ENCODE measurements around the gene FRA10AC1. TPM values are rescaled to one million over a fixed set of nuclear protein-coding genes. Genes with fewer than 3 reads are reported as not detected.
"Not testable (repeated sequence)": the region's sequence is repeated elsewhere in the genome, so short reads cannot be mapped to it uniquely, and the experiment has no call there.

FRA10AC1 gene
- total RNA-seq, 1 experiment from 2014 or later, result 8.3 TPM

DNA sequence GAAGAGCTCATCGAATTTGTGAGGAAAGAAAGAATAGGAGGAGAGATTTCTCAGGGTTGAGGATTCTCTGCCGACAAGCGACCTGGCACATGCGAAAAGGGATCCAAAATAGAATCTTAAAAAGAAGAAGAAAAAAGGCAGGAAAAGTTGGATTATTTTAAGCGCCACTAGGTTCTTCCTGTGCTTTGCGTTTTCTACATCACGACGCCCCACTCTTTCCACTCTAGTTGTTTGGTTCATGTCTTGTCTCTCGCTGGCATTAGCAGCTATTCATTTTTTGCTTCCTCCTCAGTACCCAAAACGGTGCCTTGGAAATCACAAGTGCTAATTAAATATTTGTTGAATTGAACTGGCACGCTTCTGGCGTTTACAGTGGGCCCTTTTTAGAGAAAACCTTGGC, 674 bp upstream of the FRA10AC1 start:
- DNase-seq (ENCODE audit: low spot score), result no peak

DNA sequence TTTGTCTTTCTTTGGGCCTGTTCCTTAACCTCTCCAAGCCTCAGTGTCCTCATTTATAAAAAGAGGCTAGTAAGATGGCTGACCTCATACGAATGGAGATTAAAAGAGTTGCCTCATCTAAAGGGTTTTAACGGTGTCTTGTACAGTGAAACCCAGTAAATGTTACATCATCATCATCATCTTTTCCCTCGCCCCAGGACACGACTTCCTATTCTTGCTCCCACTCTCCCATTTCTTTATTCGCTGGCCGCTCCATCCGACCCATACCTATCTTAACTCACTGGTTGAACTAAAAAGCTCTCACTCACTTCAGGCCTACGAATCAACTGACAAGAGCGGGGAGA, 554 bp downstream of the FRA10AC1 start:
- peak; percentile 25 for DNase-seq (ENCODE audit: low spot score)

DNA sequence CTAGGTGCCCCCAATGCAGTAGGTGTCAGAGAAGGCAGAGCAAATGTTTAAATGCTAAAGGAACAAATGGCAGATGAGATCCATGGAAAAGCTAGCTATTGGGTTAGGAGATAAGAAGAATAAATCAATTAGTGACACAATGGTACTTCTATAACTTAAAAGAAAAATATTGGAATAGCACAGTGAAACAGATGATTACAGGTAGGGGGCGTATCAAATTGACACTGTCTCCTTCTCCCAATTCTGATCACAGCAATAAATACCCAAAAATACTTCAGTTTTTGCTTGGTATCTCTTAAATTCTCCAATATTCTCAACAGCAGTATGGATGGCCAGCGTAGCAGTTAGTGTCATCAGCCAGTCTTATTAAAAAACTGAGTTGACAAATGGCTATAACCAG, 5.2 kb downstream of the FRA10AC1 start:
- no peak for DNase-seq (ENCODE audit: low spot score)

DNA sequence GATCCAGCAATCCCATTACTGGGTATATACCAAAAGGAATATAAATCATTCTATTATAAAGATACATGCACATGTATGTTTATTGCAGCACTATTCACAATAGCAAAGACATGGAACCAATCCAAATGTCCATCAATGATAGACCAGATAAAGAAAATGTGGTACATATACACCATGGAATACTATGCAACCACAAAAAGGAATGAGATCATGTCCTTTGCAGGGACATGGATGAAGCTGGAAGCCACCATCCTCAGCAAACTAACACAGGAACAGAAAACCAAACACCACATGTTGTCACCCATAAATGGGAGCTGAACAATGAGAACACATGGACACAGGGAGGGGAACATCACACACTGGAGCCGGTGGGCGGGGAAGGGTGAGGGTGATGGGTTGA, 5.8 kb downstream of the FRA10AC1 start:
- DNase-seq (ENCODE audit: low spot score), result not testable (repeated sequence)

DNA sequence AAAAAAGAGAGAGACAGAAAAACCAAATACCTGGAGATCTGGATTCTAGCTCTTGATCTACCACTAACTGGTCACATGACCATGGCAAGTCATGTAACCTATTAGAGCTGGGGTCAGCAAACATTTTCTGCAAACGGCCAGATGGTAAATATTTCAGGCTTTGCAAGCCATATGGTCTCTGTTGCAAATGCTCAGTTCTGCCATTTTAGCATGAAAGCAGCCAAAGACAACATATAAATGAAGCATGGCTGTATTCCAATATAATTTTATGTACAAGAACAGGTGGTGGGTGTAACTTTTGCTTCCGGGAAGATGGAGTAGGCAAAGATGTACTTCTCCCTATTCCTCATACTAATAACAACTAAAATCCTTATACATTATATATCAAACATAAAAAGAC, 6.7 kb downstream of the FRA10AC1 start:
- no peak for DNase-seq (ENCODE audit: low spot score)

DNA sequence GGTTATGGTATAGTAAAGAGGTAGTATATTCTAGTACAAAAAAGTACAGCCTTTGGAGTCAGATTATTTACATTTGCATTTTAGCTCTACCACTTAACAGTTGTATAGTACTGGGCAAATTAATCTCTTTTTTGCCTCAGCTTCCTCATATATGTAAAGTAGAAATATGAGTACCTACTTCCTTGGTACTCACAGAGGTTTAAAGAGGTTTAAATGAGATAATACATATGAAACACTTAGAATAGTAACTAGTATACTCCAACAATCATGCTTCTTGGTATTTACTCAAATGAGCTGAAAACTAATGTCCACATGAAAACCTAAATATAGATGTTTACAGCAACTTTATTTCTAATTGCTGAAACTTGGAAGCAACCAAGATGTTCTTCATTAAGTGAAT, 14.7 kb downstream of the FRA10AC1 start:
- DNase-seq (ENCODE audit: low spot score), result no peak

DNA sequence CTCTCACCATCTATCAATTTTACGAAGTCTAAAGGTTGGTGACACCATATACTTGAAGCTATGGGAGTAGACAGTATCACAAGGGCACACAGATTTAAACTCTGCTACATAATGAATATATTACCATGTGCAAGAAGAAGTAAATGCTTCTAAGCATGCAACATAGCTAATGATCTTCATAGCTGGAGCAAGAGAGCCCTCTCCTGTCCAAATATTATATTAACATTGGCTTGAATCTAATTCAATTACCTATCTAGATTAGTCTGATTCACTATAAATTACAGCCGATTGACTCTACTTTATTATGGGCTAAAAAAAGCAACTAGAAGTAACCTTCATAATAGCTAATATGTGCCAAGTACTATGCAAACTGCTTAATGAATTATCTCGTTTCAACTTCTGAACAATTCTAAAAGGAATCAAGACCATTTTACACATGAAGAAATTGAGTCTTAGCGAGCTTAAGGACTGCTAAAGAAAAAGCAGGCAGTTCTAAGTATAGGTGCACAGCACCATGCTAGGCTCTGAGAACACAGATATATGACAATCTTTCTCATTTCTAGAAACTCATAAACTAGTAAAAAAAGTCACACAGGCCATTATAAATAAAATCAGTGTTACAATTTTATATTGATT, 21.9 kb downstream of the FRA10AC1 start:
- peak; percentile 71 for DNase-seq (ENCODE audit: low spot score)

DNA sequence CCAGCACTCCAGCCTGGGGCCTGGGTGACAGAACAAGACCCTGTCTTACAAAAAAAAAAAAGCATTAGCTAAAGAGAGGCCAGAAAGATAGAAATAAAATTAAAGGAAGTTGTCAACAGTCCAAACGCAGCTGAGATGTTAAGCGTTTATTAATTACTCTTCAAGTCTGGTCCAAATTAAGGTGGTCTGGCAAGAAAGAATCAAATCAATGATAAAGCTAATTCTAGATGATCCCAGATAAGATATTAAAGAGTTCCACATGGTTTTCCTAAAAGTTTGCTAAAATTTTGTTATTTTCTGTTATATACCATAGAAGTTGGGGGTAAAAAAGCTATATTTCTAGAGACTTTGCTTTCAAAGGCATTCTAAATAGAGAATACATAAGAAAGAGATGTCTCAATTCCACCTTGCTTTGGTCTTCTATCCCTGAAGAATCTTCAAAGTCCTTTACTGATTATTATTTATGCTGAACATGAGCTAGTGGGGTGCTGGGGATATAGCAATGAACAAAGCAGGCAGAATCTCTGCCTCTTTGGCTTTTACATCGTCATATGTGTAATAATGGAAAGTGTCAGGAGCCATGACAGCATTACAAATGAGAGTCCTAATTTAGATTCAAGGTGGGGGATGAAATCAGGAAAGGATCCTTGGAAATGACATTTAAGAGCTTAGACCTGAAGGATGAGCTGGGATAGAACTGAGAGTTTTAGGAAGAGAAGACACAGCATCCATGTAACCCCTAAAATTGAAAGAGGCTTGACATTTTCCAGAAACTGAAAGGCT, 23.4 kb downstream of the FRA10AC1 start:
- no peak for DNase-seq (ENCODE audit: low spot score)

DNA sequence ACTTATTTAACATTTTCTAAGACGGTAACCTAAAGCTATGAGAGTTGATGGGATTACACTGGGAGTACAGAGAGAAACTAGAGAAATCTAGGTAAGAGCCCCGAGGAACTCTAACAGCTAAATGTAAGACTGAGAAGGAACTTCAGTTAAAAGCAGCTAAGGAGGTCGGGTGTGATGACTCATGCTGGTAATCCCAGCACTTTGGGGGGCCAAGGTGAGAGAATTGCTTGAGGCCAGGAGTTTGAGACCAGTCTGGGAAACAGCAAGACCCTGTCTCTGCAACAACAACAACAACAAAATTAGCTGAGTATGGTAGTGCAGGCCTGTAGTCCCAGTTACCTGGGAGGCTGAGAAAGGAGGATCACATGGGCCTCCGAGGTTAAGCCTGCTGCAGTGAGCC, 24.0 kb downstream of the FRA10AC1 start:
- DNase-seq (ENCODE audit: low spot score), result no peak

DNA sequence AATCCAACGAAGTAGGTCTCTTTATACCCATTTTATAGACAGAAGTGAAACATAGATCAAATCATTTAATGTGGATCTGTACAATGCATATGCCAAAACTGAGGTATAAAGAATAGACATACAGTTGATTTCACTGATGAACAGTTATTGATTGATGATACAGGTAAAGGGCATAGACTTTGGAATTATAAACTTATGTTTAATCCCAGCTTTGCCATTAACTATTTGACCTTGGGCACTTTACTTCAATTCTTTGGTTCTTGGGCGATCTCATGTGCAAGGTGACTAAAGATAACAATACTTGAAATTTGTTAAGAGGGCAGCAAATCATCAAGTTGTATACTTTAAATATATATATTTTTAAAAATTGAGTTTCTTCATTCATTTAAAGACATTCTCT, 28.6 kb downstream of the FRA10AC1 start:
- DNase-seq (ENCODE audit: low spot score), result no peak

DNA sequence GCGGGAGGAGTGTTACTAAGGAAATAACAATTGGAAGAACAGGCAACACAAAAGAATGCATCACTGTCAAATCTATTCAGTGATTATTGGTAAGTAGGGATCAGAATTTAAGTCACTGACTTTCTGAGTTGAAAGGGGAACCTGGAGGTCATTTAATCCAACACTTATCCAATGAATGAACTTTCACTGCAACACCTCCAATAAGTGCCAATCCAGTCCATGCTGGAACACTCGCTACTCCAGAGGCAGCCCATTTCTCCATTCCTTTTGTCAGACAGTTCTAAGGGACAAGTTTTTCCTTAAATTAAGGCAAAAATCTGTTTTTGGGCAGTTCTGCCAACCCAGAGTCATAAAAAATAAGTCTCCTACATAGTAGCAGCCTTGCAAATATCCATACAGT, 29.5 kb downstream of the FRA10AC1 start:
- DNase-seq (ENCODE audit: low spot score), result no peak

DNA sequence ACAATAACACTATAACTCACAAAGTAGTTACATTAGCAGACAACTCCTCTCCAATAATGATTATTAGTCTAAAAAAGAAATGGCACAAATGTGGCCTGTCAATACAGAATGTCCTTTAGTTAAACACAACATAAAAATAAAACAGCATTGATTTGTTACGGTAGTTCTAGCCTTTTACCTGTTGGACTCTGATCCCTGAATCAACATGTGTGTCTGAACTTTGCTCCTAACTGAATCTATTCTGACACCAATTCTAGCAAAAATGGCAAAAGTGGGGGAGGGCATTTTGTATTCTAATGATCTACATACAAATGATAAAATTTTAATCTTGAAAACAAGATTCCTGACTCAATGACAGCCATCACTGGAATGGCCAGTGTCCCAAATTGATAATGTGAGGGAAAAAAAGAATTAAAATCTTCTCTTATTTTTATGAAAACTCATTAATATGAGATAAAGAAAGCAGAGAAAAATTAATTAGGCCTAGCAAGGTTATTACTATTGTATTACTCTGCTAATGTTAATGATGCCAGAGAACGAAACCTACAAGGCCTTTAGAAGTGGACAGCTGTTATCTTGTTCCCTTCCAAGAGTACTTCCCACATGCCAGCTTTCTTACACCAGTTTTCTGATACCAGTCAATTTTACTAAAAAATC, 30.2 kb downstream of the FRA10AC1 start:
- DNase-seq (ENCODE audit: low spot score), result no peak

DNA sequence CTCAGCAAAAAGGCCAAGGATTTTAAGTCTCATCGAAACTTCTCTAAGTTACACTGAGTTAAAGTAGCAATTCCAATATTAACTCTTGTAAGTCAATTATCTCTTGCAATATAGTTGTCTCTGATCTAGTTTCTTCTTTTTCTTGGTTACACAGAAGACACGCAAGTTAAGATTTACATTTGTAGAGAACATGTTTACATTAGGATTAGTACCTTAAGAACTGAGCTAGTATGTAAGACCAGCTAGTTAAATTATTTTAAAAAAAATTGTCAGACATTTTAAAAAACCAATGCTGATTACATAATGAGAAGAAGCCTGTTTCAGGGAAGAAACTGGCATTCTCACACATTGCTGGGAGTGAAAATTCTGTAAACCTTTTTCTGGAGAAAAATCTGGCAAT, 31.4 kb downstream of the FRA10AC1 start:
- DNase-seq (ENCODE audit: low spot score), result no peak

DNA sequence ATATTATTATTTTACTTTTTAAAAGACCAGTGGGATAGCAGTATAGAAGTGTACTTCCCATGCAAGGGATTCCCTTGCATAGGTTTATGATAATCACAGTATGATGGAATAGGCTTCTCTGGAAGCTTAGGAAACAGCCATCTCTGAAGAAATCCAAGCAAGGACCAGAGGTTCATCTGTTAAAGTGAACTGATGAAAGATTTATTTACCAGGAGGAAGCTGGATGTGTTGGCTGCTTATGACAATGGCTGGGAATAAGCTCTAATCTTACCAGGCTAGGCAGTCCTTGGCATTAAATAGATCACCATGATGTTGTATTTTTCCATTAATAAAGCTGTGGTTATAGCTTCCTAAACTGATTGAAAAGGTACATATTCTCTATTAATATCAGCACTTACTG, 32.0 kb downstream of the FRA10AC1 start:
- DNase-seq (ENCODE audit: low spot score), result no peak

DNA sequence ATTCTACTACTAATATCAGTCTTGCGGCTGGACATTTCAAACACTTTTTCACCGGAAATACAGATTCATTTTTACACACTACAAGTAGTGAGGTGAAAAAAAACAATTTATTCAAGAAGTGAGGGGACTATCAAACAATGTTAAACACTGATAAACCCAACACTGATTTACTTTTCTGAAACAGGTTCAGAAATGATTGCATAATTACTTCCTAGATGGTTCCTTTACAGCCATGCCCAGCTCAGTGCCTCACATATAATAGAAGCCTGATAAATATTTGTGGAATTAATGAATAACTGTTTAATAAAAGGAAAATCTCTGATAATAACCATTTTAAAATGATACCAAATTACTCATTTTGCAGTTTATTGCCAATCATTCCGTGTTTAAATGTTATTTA, 34.6 kb downstream of the FRA10AC1 start:
- no peak for DNase-seq (ENCODE audit: low spot score)

DNA sequence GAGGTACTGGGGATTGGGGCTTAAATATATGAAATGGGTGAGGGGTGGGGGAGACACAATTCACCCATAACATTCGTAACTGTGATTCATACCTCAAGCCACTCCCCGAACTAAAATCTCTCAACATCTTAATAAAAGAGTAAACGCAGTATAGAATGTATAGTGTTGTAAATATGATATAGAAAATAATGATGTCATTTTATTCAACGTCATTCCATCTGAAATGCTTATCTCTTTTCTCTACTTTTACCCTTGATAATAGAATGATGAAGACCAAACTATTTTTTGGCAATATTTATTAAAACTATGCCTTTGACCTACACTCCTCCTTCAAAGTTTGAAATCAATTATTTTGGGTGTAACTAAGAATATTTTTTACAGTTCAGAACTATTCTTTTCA, 36.4 kb downstream of the FRA10AC1 start:
- DNase-seq (ENCODE audit: low spot score), result no peak

DNA sequence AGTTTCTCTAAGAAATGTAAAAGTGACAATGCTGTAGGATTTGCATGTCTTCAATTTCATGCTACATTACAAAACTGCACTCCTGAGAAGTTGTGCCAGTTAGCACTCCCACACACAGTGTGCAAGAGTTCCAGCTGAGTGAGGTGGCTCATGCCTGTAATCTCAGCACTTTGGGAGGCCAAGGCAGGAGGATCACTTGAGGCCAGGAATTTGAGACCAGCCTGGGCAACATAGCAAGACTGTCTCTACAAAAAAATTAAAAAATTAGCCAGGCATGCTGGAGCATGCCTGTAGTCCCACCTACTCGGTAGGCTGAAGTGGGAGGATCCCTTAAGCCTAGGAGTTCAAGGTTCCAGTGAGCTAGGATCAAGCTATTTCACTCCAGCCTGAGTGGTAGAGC, 44.6 kb downstream of the FRA10AC1 start:
- no peak for DNase-seq (ENCODE audit: low spot score)

DNA sequence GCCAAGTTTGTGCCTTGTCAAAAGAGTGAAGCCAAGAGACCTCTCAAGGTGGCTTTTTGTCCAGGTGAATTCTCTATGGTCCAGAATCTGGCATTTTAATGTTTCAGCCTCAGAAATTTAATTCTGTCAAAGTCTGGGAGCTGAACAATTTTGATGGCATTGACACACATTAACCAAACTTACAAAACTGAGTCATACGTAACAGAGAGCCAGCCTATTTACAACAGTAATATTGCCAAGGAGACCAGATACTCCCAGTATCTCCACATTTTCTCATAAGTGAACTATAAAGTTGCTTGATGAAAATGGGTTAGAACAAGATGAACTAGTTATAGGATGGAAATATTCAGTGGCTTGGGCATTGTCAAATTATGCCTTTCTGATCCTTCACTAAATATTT, 46.2 kb downstream of the FRA10AC1 start:
- no peak for DNase-seq (ENCODE audit: low spot score)

DNA sequence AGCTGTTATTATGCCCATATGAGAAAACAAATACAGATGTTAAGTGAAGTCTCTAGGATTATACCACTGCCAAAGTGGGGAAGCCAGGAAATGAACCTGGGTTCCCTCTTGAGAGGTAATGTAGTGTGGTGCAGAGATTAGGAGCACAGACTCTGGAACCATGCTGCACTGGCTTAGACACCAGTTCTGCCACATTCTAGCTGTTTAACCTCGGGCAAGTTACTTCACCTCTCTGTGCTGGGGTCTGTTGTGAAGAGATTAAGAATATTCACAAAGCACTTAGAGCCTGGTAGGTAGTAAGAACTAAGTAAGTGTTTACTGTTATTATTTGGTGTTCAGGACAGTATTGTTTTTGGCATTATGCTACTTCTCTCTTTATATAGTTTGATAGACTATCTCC, 48.2 kb downstream of the FRA10AC1 start:
- no peak for DNase-seq (ENCODE audit: low spot score)

DNA sequence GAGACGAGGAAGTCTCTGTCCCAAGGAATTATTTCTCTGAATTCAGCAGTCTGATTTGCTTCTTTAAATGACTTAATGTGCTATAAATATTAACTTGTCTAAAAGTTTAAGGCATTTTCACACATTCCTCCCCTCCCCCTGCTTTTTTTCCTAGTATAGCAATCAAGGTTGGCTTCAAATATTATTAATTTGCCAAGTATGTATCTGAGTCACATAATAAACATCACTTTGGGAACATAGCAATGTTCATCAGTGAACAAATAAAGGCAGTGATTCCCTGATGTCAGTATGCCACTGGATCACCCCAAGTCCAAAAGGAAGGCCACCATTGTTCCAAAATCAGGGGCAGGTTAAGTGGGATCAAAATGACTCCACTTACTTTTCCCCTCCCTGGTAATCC, 49.5 kb downstream of the FRA10AC1 start:
- DNase-seq (ENCODE audit: low spot score), result peak; percentile 21

DNA sequence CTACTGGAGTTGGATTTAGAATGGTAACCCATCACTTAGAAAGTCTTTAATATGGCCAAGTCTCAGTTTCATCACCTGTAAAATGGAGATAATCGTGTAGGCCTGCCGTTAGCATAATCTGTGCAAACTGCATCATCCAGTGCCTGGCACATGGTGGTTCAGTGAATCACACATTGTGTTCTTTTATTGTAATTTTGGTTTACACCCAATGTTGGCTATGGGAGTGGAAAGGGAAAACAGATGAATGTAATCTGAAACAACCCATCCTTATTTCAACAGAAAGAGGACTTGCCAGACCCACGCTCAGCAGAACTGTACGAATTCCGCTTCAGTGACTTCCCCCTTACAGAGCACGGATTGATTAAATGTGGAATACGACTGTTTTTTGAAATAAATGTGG, 62.6 kb downstream of the FRA10AC1 start:
- DNase-seq (ENCODE audit: low spot score), result no peak

DNA sequence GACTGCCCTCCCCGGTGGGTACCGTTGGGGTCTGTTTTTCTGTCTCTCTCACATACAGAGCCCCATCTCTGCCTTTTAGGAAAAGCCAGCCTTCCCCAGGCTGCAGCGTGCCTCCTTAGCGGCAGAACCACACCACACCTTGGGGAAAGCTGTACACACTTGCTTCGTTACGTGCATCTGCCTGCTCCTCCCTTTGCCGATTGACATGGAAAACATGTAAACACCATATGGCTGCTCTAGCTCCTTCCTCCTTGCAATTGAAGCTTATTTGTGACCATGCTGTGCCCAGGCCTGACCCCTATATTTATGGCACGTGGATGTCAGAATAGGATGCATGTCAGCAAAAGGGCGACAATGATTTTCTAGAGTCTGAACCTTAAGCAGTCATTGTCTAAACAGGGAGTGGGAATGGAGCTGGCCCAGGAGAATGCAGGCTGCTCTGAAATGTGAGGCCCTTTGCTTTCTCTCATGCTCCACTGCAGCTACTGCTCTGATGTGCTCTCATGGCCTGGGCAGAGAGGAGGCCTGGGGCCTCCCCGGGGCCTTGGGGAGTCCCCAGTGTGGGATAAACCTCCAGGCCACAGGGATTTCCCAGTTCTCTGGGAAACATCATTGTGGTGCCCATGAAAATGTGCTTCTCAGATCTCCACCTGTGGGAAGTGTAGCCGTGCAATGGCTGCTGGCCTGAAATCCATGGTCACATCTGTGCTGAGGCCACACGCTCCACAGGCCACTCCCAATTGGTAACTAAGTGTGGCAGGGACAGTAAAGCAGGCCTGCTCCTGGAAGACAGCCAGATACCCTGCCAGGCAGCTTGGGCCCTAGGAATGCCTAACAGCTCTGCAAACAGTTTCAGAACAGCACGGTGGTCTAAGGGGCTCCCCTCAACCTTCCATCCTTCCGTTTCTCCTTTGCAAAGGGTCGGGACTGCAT, 71.5 kb downstream of the FRA10AC1 start:
- DNase-seq (ENCODE audit: low spot score), result no peak

Data from A172 (cell line).